CD4-positive, alpha-beta T cell treated with Interleukin-10 for 1 hour (primary cell): ENCODE measurements around the gene RAB17.
A peak's percentile ranks its signal among the peaks of the same experiment; 100 is the strongest.

Experiments used
- DNase-seq: peaks from one replicate; pipeline ENCODE4 v3.0.0-alpha.2; 2020

RAB17 gene

DNA sequence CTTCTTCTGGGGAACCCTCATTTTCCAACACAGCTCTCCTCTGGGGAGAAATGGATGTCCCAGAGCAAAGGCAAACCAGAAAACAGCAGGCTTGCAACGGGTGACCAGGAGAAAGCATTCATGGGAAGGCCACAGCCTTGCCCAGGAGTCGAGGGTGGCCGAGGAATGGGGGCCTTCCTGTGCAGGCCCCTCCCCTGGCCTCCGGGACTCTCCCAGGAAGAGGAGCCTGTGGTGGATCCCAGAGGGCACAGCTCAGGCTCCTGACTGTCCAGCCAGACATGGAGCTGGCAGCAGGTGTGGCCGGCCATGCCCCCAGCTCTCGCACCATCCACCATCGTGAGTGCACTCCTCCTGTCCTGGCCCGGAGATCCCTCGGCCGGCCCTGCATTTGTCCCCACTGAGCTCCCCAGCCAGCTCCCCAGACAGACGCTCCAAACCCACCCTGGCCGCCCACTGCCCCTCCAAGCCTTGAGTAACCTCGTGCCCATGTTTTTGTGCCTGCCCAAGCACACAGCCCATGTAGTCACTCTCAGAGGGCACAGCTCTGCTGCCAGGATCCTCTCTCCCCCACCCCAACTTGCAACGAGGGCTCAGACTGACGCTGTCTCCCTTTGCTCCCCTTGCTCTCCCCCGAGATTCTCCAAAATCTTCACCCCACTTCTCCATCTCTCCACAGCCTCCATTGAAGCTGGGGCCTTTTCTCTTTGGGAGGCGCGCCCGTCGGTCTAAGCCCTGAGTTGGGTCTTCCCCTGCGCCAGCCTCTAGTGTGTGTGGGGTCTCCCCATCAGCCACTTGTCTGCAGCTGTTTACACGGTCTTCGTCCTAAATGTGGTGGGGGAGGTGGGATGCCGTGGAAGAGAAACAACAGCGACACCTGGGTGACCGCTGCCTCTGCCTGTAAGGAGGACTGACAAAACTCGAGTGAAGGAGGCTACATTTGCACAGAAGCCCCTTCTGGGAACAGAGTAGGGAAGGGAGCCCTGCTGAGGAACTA is 14.4 kb downstream of the RAB17 start:
- no peak for DNase-seq

DNA sequence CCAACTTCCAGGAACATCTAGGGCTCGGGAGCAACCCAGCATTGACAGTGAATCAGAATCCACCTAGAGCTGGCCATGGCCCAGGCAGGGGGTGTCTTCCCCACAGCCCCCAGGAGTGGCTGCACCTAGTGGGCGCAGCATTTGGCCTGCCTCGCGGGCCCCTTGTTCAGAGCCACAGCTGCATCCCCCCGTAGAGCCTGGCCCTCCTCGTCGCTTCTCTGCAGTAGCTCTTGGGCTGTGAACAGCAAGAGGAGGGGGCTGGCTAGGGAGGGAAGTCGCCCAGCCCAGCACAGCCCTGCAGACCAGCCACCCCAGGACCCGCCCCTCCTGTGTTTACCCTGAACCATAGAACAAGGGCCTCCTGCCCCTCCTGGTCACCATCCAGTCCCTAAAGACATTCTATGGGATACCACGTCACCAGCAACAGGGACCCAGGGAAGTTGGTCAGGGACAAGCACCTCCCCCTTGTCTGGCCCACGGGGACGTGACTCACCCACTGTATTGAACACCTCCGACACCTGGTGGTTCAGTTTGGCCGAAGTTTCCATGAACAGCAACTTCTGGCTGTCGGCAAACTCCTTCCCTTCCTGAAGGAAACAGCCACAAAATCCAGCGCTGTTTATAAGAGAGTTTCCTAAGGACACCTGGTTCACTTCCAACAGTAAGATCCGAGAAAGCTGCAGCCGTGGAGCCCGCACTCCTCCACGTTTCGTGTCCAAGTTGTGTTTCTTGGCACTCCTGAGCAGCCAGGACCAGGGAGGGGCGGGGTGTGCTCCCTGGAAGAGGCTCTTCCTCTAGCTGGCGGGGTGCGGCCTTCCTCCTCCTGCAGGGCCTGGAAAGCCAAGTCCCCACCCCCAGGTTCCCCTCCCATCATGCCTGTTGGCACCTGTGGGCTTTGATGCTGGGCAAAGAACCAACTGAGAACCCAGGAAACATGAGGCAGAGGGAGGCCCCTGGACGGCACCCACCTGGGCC is 15.4 kb downstream of the RAB17 start:
- no peak for DNase-seq

DNA sequence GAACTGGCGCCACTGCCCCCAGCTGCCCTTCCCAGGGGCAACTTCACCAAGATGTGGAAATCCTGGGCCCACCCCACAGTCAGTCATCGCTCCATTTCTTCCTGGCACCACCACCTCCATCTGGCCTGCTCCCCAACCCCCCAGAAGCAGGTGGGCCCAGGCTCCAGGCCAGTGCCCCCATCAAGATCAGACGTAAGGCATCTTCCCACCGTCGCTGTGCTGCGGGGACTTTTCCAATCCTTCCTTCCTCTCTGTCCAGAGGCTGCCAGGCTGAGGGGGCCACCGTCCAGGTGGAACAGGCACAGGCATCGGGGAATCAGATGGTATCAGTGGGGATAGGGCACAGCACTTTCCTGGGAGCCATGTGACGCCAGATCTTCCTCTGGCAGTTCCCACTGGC is 16.1 kb downstream of the RAB17 start:
- no peak for DNase-seq

DNA sequence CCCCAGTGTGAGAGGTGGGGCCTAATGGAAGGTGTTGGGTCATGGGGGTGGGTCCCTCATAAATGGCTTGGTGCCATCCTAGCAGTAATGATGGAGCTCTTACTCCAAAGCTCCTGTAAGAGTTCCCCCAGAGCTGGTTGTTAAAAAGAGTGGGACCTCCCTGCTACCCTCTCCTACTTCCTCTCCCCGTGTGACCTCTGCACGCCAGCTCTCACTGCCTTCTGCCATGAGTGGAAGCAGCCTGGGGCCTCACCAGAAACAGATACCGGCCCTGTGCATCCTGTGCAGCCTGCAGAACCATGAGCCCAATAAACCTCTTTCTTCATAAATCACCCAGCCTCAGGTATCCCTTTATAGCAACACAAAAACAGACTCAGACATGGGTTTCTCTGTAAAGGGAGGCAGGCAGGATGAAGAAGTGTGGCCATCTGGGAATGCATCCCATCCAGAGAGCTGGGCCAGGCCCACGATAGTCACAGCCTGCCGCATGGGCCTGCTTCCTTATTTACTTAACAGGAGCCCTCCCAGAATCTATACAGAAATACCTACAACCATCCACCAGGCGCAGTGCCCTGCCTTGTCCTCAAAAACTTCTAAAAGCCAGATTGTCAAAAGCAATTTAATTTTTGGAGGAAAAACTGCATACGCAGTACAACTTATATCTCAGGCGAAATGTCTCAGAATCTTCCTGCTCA is 16.7 kb downstream of the RAB17 start:
- no peak for DNase-seq

DNA sequence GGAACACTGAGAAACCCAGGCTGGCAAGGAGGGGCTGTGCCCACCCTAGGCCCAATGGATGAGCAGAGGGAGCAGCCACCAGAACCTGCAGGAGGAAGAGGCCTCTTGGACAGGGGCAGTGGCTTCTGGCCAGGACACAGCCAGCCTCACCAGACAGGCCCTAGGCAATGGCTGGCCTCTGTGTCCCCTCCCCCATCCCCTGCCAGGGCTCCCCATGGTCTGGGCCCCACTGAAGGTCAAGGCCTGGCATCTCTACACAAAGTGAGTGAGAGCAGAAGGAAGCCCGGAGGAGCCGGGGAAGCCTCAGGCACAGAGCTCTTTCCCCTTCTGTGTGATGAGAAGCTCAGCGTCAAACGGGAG is 17.8 kb downstream of the RAB17 start:
- DNase-seq: no peak

DNA sequence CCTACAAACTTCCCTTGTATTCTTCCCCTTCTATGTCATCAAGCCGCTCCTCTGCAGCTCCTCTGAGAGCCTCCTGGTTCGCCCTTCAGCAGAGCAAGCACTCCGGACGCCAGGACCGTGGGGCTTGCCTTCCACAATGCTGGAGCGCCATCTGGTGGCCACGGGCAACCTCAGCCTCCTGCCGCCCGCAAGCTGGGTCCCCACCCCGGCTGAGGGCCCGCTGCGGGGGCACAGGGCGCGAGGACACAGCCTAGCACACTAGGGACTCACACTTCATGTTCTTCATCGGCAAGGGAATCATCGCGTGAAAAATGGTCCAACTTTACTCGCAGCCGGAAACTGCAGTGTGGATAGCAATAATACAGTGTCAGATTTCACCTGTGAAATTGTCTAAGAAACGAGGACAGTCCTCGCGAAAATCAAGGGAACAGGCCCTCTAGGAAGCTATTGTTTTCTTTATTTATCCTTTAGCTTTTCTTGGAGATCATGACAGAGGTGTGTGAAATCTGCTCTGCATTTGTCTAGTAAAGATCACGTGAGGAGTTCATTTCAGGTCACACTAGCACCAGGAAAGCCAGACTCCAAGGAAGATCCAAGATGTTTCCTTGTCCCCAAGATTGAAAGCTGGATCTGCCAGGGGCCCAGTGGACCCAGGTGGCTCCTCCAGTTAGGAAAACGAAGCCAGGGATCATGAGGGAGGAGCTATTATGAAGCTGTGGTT is 18.4 kb downstream of the RAB17 start:
- peak; percentile 80 for DNase-seq

DNA sequence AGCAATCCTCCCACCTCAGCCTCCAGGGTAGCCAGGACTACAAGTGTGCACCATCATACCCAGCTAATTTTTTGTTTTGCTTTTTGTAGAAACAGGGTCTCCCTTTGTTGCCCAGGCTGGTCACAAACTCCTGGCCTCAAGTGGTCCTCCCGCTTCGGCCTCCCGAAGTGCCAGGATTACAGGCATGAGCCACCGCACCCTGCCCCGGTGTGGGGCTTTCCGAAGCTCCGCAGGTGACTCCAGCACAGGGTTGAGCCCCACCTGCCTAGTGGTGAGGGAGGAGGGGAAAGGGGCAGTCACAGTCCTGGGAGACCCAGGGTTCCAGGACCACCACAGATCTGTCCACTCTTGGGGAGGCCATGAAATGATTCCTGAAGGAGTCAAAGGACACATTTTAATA is 19.0 kb downstream of the RAB17 start:
- no peak for DNase-seq

DNA sequence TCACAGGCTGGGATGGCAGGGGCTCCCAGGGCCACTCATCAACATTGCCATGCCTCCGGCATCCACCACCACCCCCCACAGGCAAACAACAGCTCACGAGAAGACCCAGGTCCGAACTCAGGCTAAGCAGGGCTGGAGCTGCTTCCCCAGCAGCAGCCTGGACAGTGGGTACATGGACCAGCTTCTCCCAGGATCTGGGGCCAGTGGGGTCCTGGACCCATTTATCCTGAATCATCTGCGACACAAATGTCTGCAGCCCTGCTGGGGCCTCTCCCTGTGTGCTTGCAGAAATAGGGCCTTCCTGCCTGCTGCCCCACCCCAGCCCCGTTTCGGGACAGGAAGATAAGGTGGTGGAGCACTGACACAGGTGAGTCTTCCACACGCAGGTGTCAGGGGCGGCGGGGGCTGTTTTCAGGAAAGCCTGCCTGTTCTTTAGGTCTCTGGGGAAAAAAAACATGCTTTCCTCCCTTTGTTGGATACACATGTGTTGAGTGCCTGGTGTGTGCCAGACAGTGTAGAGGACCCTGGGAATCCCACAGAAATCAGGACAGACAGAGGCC is 19.7 kb downstream of the RAB17 start:
- no peak for DNase-seq

DNA sequence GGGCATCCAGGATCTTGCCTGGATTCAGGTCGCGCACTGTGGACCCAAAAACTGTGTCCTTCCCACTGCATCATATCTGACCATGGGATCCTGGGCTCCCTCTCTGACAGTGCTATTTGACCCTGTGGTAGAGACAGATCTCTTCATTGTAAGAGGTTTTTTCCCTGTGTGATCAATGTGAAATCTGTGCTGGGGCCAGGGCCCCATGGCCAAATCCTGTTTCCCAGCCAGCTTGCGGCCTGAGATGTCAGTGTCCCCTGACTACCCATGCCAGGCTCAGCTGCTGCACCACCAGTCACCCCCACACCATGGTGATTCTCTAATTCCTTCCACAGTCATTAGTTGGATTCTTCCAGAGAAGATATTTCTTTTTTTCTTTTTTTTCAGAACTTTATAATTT is 20.6 kb downstream of the RAB17 start:
- DNase-seq: no peak

DNA sequence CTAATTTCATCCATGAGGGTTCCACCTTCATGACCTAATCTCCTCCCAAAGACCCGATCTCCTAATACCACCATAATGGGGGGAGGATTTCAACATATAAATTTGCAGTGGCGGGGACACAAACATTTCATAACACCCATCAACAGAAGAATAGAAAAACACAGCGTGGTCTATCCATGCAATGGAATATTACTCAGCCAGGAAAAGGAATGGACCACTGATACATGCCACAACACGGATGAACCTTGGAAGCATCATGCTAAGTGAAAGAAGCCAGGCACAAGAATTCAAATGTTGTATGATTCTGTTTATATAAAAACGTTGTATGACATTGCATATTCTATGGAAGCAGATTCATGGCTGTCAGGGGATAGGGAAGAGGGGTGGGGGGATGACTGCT is 21.5 kb downstream of the RAB17 start:
- DNase-seq: no peak

DNA sequence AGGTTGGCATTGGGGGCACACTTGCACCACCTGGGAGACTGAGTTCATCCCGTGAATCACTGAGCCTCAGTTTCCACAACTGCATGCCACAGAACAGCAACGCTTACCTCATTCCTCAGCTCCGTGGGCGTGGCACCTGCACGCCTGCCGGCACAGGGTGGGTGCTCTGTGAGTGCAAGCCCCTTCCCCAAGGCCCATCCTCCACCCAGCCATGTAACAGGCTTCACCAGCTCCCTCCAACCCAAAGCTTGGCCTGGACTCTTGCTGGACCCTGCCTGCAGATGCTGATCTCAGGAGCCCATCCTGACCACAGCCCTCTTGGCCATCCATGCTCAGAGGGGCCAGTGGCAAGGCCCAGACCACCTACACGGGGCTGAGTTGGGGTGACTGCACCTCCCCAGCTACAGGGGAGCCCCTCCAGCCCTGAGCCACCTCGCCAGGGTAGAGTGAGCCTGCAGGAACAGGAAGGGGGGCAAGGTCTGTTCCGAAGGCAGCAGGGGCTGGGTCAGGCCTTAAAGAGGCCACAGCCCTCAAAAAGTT is 22.3 kb downstream of the RAB17 start:
- no peak for DNase-seq

DNA sequence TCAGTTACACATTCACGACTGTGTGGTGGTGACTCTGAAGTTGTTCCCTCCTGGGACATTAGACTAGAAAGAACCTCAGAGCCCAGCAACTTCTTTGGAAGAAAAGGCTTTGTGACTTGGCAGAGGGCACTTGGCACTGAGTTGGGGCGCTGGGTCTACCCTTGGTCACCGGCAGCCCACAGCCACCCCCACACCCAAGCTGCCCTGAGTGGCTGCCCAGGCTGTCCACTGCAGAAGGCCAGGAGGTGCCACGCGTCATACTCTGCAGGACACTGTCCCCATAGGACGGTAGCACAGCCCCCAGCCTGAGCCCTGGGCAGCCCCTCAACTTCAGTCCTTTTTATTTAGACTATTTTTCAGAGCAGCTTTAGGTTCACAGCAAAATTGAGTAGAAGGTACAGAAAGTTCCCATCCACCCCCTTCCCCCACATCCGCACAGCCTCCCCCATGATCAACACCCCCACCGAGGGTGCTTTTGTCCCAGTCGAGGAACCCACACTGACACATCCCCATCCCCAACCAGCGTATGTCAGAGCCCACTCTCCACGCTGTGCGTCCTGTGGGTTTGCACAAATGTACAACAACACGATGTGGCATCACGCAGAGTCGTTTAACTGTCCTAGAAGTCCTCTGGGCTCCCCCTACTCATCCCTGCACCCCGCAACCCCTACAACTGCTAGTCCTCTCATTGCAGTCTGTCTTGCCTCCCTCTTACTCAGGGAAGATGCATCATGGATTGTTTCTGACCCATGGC is 23.1 kb downstream of the RAB17 start:
- DNase-seq: no peak

DNA sequence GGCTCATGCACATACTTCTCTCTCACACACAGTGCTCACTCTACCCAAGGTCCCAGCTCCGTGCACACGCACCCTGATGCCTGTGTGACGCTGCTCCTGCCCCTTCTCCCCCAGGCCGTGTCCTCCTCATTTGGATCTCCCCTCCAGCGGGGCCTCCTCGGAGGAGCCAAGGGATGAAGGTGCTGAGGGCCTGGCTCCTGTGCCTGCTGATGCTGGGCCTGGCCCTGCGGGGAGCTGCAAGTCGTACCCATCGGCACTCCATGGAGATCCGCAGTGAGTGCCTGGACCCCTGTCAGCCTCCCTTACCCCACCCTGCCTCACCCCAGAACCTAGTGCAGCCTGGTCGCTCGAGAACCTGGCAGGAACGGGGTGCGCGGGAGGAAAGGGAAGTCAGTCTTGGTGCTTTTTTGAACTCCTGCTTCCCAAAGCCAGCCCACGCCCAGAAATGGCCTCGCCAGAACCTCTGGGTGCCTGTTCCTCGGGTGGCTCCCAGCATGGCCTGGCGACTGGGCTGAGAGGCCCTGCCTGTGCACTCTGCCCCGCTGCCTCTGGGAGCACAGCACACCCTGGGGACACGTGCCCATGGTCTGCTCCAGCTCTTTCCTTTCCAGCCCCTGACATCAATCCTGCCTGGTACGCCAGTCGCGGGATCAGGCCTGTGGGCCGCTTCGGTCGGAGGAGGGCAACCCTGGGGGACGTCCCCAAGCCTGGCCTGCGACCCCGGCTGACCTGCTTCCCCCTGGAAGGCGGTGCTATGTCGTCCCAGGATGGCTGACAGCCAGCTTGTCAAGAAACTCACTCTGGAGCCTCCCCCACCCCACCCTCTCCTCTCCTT is 23.9 kb downstream of the RAB17 start, which contains the start of gene PRLH:
Gene PRLH (plus strand): TSS at position 174 of the 835 bp plus-strand sequence. CDS start 0 bp downstream, at position 174.
- no peak for DNase-seq

DNA sequence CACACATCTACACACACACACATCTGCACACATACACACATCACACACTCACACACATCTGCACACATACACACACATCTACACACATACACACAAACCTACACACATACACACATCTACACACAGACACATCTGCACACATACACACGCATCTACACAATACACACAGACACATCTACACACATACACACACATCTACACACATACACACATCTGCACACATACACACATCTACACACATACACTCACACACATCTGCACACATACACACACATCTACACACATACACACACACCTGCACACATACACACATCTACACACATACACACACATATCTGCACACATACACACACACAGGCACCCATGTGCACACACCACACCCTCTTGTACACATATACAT is 24.6 kb downstream of the RAB17 start:
- DNase-seq: no peak

DNA sequence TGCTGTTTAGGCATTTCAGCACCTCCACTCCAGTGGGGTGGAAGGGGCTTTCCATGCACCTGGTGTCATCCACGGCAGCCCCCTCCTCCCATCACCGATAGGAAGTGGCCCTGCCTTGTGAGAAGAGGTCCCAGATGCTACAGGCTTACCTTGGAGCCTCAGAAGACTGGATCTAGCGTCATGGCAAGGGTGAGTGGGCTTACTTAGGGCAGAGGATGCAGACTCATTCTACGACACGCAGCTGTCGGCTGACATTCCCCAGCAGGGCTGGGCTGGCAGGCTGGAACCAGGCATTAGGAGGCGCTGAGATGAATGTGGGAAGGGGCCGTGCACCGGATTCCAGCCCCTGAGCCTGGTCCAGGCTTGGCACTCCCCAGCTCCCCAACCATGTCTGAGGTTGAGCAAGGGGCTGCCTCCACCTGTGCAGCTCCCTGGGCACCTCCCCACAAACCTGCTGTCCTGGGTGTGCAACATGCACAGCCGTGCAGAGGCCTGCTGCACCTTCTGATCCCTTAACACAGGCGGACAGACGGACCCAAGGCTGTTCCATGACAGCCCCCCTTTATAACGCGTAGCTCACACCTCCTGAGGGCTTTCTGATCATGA is 25.9 kb downstream of the RAB17 start:
- DNase-seq: no peak

DNA sequence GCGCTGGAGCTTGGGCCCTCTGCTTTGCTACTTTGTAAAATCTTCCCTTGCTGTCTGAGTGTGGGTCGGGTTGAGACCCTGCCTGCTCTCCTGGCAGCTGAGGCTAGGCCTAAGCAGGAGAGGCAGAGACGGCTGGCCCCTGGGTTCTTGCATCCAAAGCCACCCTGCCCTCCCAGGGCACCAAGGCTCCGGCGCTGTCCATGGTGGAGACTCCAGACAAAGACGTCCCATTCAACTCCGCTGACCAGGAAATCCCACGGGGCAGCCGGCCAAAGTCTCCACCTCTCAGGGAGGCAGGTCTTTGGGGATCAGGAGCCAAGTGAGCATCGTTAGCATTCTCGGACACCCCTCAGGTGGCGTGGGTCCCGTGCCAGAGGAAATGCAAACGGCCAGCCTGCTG is 26.7 kb downstream of the RAB17 start:
- DNase-seq: no peak

DNA sequence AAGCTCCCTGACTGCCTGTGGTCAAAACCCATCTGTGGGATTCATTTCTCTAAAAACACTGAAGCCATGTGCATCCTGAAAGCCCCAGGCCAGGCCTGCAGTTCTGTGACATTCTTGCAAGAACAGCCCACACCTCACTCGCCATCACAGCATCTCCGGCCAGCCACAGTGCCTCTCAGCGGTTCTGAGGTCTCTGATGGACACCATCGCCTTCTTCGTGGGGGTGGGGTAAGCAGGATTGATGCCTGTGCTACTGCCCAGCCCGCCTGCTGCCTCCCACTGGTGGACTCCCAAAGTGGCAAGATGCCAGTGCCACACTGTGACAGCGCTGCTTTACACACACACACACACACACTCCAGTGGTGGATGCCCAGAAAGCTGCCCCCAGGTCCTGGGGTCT is 29.3 kb downstream of the RAB17 start:
- DNase-seq: no peak

DNA sequence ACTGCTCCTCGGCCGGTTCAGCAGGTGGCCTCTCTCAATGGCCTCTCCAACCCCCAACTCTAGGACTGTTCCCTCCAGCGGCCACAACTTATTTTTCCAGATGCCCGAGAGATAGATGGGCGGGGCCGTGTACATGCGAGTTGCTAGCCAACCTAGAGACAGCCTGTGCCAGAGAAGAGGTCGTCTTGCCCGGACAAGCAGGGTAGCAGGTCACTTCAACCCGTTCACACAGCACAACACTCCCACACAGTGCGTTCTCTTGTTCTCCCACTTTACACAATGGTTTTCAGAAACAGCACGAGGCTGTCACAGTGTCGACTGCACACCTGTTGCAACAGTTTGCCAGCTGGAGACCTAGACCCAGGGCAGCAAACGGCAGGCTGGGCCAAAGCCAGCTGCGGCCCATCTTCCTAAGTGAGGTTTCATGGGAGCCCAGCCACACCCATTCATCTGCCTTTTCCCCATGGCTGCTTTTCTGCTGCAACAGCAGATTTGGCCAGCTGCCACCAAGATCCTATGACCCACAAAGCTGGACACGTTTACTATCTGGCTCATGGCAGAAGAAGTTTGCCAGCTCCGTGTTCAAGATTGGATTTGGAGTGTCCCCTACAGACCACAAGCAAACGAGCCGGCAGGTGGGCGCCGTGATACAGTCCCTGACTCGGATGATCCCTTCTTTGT is 31.4 kb downstream of the RAB17 start:
- DNase-seq: no peak

DNA sequence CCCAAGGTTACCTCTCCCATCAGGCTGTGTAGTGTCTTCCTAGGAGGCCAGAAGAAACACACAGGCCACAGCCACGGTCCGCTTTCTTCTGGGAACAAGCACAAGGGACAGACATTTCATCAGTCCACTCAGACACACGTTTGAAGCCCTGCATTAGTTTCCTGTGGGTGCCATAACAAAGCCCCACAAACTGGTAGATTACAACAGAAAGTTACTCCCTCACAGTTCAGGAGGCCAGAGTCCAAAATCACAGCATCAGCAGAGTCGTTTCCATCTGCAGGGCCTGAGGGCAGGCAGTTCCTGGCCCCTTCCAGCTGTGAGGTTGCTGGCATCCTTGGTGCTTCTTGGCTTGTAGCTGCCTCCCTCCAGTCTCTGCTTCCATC is 32.9 kb downstream of the RAB17 start:
- no peak for DNase-seq
